Measurements from ENCODE around the gene RELL1.

The RELL1 gene

DNA sequence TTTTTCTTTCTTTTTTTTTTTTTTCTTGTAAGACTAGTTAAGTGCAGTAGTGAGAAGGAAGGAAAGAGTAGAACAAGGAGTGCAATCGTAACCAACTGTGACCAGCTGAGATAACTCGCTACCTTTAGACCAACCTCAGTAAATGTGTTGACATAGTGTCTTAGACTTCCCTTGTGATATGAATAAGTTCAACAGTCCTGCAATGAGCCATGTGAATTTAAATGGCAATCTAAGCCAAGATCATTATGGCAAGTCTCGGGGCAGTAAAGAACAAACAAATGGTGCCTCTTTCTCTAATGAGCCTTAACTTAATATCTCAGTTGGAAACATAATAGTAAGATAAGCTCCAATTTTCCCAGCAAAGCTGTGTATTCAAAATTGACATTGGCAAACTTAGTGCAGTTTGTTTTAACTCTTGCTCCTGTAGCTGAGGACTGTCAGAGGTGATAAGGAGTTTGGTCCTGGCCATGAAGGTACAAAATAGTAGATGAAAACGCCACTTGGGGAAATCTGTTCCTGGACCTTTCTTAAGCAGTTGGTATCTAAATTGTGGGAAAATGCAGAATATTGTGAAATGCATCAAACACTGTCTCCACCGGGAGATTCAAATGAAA, 13.8 kb upstream of the RELL1 start:
- TF ChIP-seq POU2F2 (IDR thresholded peaks at IDR 0.05; ENCODE audit: low read depth, low read length) (no peak), POLR2AphosphoS5 (IDR thresholded peaks at IDR 0.05; ENCODE audit: low read depth, low read length) (no peak), POLR2A (IDR thresholded peaks at IDR 0.05; ENCODE audit: low read depth, low read length) (no peak), TAF1 (IDR thresholded peaks at IDR 0.05; ENCODE audit: low read depth, low read length) (no peak), PAX5 (IDR thresholded peaks at IDR 0.05; ENCODE audit: insufficient read depth, low read length, severe bottlenecking) (no peak), SPI1 (IDR thresholded peaks at IDR 0.05; ENCODE audit: low read depth, low read length) (no peak)

DNA sequence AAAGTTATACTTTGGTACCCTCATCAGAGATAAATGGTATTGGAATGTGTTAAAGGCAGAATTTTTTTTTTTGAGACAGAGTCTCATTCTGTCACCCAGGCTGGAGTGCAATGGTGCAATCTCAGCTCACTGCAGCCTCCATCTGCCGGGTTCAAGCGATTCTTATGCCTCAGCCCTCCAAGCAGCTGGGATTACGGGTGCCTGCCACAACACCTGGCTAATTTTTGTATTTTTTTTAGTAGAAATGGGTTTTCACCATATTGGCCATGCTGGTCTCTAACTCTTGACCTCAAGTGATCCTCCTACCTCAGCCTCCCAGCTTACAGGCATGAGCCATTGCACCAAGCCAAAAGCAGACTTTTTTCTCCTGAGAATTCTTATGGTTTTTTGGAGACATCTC, 11.4 kb upstream of the RELL1 start:
- TF ChIP-seq PAX5 (IDR thresholded peaks at IDR 0.05; ENCODE audit: insufficient read depth, low read length, severe bottlenecking) (no peak), POU2F2 (IDR thresholded peaks at IDR 0.05; ENCODE audit: low read depth, low read length) (no peak), POLR2AphosphoS5 (IDR thresholded peaks at IDR 0.05; ENCODE audit: low read depth, low read length) (no peak), POLR2A (IDR thresholded peaks at IDR 0.05; ENCODE audit: low read depth, low read length) (no peak), SPI1 (IDR thresholded peaks at IDR 0.05; ENCODE audit: low read depth, low read length) (no peak), TAF1 (IDR thresholded peaks at IDR 0.05; ENCODE audit: low read depth, low read length) (no peak)
- no peak for FAIRE-seq
- no peak for DNase-seq (ENCODE audit: insufficient read length, low spot score)

More for the DNA sequence above, 13.8 kb upstream of the RELL1 start:
- DNase-seq (ENCODE audit: insufficient read length, low spot score): no peak
- FAIRE-seq: no peak

DNA sequence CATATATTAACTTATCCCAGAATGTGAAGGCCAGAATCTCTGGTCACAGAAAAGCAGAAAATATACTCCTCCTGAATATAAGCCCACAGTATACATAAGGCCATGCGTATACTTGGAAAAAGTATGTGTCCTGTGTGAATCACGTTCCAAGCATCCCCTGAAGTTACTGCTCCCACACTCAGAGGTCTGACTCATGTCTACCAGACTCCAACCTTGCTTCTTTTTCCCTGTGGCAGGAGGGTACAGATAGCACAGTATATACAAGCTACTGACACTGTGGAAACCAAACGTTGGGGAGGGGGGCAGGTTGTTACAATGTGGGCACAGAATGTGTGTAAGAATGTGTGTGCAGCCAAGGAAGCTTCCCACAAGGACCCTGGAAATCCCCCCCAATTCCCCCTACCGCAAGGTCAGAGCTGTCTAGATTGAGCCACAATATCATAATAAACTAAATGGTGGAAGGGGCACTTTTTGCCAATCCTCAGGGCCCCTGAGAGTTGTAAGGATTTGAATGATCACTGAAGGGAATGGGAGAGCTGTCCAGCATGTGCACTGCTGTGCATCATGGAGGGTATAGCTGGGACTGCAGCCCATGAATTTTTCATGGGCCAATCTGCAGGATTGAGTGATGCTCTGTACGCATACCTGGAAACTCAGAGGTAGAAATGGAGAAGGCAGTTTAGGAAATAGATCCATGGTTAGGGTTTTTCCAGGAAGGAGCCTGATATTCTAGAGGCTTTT, 7.4 kb upstream of the RELL1 start:
- TF ChIP-seq SPI1 (IDR thresholded peaks at IDR 0.05; ENCODE audit: low read depth, low read length) (no peak), POU2F2 (IDR thresholded peaks at IDR 0.05; ENCODE audit: low read depth, low read length) (no peak), TAF1 (IDR thresholded peaks at IDR 0.05; ENCODE audit: low read depth, low read length) (no peak), PAX5 (IDR thresholded peaks at IDR 0.05; ENCODE audit: insufficient read depth, low read length, severe bottlenecking) (no peak), POLR2AphosphoS5 (IDR thresholded peaks at IDR 0.05; ENCODE audit: low read depth, low read length) (no peak), POLR2A (IDR thresholded peaks at IDR 0.05; ENCODE audit: low read depth, low read length) (no peak)
- FAIRE-seq (no peak), DNase-seq (ENCODE audit: insufficient read length, low spot score) (no peak)

DNA sequence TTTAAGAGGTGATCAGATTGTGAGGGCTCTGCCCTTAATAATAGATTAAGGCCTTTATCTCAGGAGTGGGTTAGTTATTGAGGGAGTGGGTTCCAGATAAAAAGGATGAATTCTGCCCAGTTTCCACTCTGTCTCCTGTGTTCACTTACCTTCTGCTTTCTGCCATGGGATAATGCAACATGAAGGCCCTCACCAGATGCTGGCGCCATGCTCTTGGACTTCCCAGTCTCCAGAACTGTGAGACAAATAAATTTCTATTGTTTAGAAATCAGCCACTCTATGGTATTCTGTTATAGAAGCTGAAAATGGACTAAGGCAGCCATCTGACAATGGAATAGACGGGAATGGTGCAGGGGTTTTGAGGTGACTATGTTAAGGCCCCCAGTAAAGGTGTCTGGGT, 6.9 kb upstream of the RELL1 start:
- no peak for TF ChIP-seq POU2F2 (IDR thresholded peaks at IDR 0.05; ENCODE audit: low read depth, low read length)
- no peak for TF ChIP-seq TAF1 (IDR thresholded peaks at IDR 0.05; ENCODE audit: low read depth, low read length)
- TF ChIP-seq POLR2AphosphoS5 (IDR thresholded peaks at IDR 0.05; ENCODE audit: low read depth, low read length): no peak
- DNase-seq (ENCODE audit: insufficient read length, low spot score): no peak
- no peak for FAIRE-seq

GRCh38 chr4:37690976-37691375, 4.8 kb upstream of the RELL1 start:
- DNase-seq (ENCODE audit: insufficient read length, low spot score): no peak
- FAIRE-seq: no peak
- TF ChIP-seq POU2F2 (IDR thresholded peaks at IDR 0.05; ENCODE audit: low read depth, low read length) (no peak), SPI1 (IDR thresholded peaks at IDR 0.05; ENCODE audit: low read depth, low read length) (no peak), PAX5 (IDR thresholded peaks at IDR 0.05; ENCODE audit: insufficient read depth, low read length, severe bottlenecking) (no peak), POLR2AphosphoS5 (IDR thresholded peaks at IDR 0.05; ENCODE audit: low read depth, low read length) (no peak), TAF1 (IDR thresholded peaks at IDR 0.05; ENCODE audit: low read depth, low read length) (no peak), POLR2A (IDR thresholded peaks at IDR 0.05; ENCODE audit: low read depth, low read length) (no peak)

- FAIRE-seq (no peak), DNase-seq (ENCODE audit: insufficient read length, low spot score) (no peak)
- TF ChIP-seq SPI1 (IDR thresholded peaks at IDR 0.05; ENCODE audit: low read depth, low read length) (no peak), POLR2A (IDR thresholded peaks at IDR 0.05; ENCODE audit: low read depth, low read length) (no peak), TAF1 (IDR thresholded peaks at IDR 0.05; ENCODE audit: low read depth, low read length) (no peak), POLR2AphosphoS5 (IDR thresholded peaks at IDR 0.05; ENCODE audit: low read depth, low read length) (no peak), POU2F2 (IDR thresholded peaks at IDR 0.05; ENCODE audit: low read depth, low read length) (no peak), PAX5 (IDR thresholded peaks at IDR 0.05; ENCODE audit: insufficient read depth, low read length, severe bottlenecking) (no peak)
Measured at GRCh38 chr4:37689353-37690095, 3.3 kb upstream of the RELL1 start.

- no peak for DNase-seq (ENCODE audit: insufficient read length, low spot score)
- FAIRE-seq: no peak
- TF ChIP-seq POU2F2 (IDR thresholded peaks at IDR 0.05; ENCODE audit: low read depth, low read length) (no peak), PAX5 (IDR thresholded peaks at IDR 0.05; ENCODE audit: insufficient read depth, low read length, severe bottlenecking) (no peak), TAF1 (IDR thresholded peaks at IDR 0.05; ENCODE audit: low read depth, low read length) (no peak), SPI1 (IDR thresholded peaks at IDR 0.05; ENCODE audit: low read depth, low read length) (no peak), POLR2A (IDR thresholded peaks at IDR 0.05; ENCODE audit: low read depth, low read length) (no peak), POLR2AphosphoS5 (IDR thresholded peaks at IDR 0.05; ENCODE audit: low read depth, low read length) (no peak)
Measured at GRCh38 chr4:37687681-37688080, 1.5 kb upstream of the RELL1 start.

DNA sequence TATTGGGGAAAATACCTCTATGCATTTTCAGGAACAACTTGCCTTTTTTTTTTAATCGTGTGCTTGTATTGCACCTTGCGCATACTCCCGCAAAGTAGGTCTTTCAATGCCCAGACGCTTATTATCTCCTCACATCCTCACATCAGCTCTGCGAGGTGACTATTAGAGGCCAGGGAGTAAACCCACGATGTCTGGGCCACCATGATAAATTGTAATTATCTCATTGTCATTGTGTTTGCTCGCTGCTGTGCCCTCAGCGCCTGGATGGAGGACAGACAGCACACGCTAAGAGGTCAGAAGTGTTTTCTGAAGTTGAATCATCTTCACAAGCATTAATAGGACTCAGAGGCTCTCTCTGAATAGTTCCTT, 1.0 kb upstream of the RELL1 start:
- no peak for TF ChIP-seq TAF1 (IDR thresholded peaks at IDR 0.05; ENCODE audit: low read depth, low read length)
- TF ChIP-seq POU2F2 (IDR thresholded peaks at IDR 0.05; ENCODE audit: low read depth, low read length): no peak
- TF ChIP-seq POLR2A (IDR thresholded peaks at IDR 0.05; ENCODE audit: low read depth, low read length): no peak
- TF ChIP-seq SPI1 (IDR thresholded peaks at IDR 0.05; ENCODE audit: low read depth, low read length): no peak
- TF ChIP-seq POLR2AphosphoS5 (IDR thresholded peaks at IDR 0.05; ENCODE audit: low read depth, low read length): no peak
- no peak for TF ChIP-seq PAX5 (IDR thresholded peaks at IDR 0.05; ENCODE audit: insufficient read depth, low read length, severe bottlenecking)
- no peak for DNase-seq (ENCODE audit: insufficient read length, low spot score)
- FAIRE-seq: peak; percentile 9

- DNase-seq (ENCODE audit: insufficient read length, low spot score): no peak
- FAIRE-seq: no peak
- peak; percentile 56; the same call in 1 of the 2 replicates for TF ChIP-seq POLR2AphosphoS5 (IDR thresholded peaks at IDR 0.05; ENCODE audit: low read depth, low read length)
- TF ChIP-seq POLR2A (IDR thresholded peaks at IDR 0.05; ENCODE audit: low read depth, low read length): peak; percentile 56
- no peak for TF ChIP-seq SPI1 (IDR thresholded peaks at IDR 0.05; ENCODE audit: low read depth, low read length)
- no peak for TF ChIP-seq POU2F2 (IDR thresholded peaks at IDR 0.05; ENCODE audit: low read depth, low read length)
Measured at GRCh38 chr4:37685823-37686372, 278 bp downstream of the RELL1 start.
